ENCODE results near the gene KCNQ1. TPM values are rescaled to one million over a fixed set of nuclear protein-coding genes. Genes with fewer than 3 reads are reported as not detected.

Gene KCNQ1
- total RNA-seq, 1 experiment from 2014 or later = 1.0 TPM

GRCh38 chr11:2815762-2816496, 371.1 kb downstream of the KCNQ1 start:
- Histone ChIP-seq H3K36me3 (ENCODE audit: control insufficient read depth, insufficient read depth, low read length) (no peaks in the 10 kb centered on the region), H3K4me1 (no peaks in the 10 kb centered on the region), H3K4me3 (ENCODE audit: low read depth, low read length) (no peak overlapping the region), H3K27me3 (replicated peaks; ENCODE audit: control insufficient read depth, insufficient read depth, low read length) (no peaks in the 10 kb centered on the region; the same call in 1 of the 2 replicates), H3K9me3 (peaks cover 23% of the 10 kb centered on the region; the same call in 1 of the 2 replicates)
- H3K27ac Mint-ChIP-seq (ENCODE audit: unreplicated experiment) = no peak overlapping the region
- no TSS peak for BruUV-seq (replicated peaks)
- H3K4me1 Mint-ChIP-seq (ENCODE audit: low read depth, unreplicated experiment) = no peaks in the 10 kb centered on the region
- H3K9me3 Mint-ChIP-seq (ENCODE audit: unreplicated experiment) = peaks cover 43% of the 10 kb centered on the region
- H3K27me3 Mint-ChIP-seq (ENCODE audit: insufficient read depth, unreplicated experiment) = peaks cover 9% of the 10 kb centered on the region
- no peak for TF ChIP-seq CTCF (IDR thresholded peaks at IDR 0.05; ENCODE audit: insufficient read depth in 1 of 2, low read depth in 1 of 2, low read length in 1 of 2, severe bottlenecking in 1 of 2, unreplicated experiment in 1 of 2)
- H3K36me3 Mint-ChIP-seq (ENCODE audit: insufficient read depth, unreplicated experiment) = peaks cover 6% of the 10 kb centered on the region
- POLR2A ChIA-PET = no interaction called here
- no peak overlapping the region for H3K4me3 Mint-ChIP-seq (ENCODE audit: unreplicated experiment)
- intact Hi-C loops (cut with micrococcal nuclease; ENCODE audit: unreplicated experiment) = no loop called here
- CTCF ChIA-PET = interaction anchor here (0.7 kb wide), 1 partner anchor 398 kb away, joined by 3 read pairs; no protein-coding TSS in a partner anchor
- DNase-seq = no peak

- intact Hi-C loops (cut with micrococcal nuclease; ENCODE audit: unreplicated experiment) = no loop called here
- Mint-ChIP-seq H3K9me3 (ENCODE audit: unreplicated experiment) (peaks cover 47% of the 10 kb centered on the region), H3K4me3 (ENCODE audit: unreplicated experiment) (no peak overlapping the region), H3K36me3 (ENCODE audit: insufficient read depth, unreplicated experiment) (peaks cover 6% of the 10 kb centered on the region), H3K27ac (ENCODE audit: unreplicated experiment) (no peak overlapping the region), H3K27me3 (ENCODE audit: insufficient read depth, unreplicated experiment) (peaks cover 9% of the 10 kb centered on the region), H3K4me1 (ENCODE audit: low read depth, unreplicated experiment) (no peaks in the 10 kb centered on the region)
- Histone ChIP-seq H3K9me3 (peaks cover 23% of the 10 kb centered on the region; the same call in 1 of the 2 replicates), H3K27me3 (replicated peaks; ENCODE audit: control insufficient read depth, insufficient read depth, low read length) (no peaks in the 10 kb centered on the region; the same call in 1 of the 2 replicates), H3K4me3 (ENCODE audit: low read depth, low read length) (no peak overlapping the region), H3K36me3 (ENCODE audit: control insufficient read depth, insufficient read depth, low read length) (no peaks in the 10 kb centered on the region), H3K4me1 (no peaks in the 10 kb centered on the region)
- BruUV-seq (replicated peaks) = no TSS peak
- TF ChIP-seq CTCF (IDR thresholded peaks at IDR 0.05; ENCODE audit: insufficient read depth in 1 of 2, low read depth in 1 of 2, low read length in 1 of 2, severe bottlenecking in 1 of 2, unreplicated experiment in 1 of 2) = no peak
- POLR2A ChIA-PET = no interaction called here
- no peak for DNase-seq
- CTCF ChIA-PET = interaction anchor here (0.7 kb wide), 1 partner anchor 399 kb away, joined by 3 read pairs; no protein-coding TSS in a partner anchor
Measured at GRCh38 chr11:2816523-2816922, 371.7 kb downstream of the KCNQ1 start.

- no peak overlapping the region for H3K27ac Mint-ChIP-seq (ENCODE audit: unreplicated experiment)
- intact Hi-C loops (cut with micrococcal nuclease; ENCODE audit: unreplicated experiment) = no loop called here
- POLR2A ChIA-PET = no interaction called here
- CTCF ChIA-PET = interaction anchor here (0.7 kb wide), 1 partner anchor 399 kb away, joined by 3 read pairs; no protein-coding TSS in a partner anchor
- H3K9me3 Mint-ChIP-seq (ENCODE audit: unreplicated experiment) = peaks cover 52% of the 10 kb centered on the region
- no peaks in the 10 kb centered on the region for H3K4me1 Mint-ChIP-seq (ENCODE audit: low read depth, unreplicated experiment)
- Histone ChIP-seq H3K27me3 (replicated peaks; ENCODE audit: control insufficient read depth, insufficient read depth, low read length) (no peaks in the 10 kb centered on the region; the same call in 1 of the 2 replicates), H3K4me1 (no peaks in the 10 kb centered on the region), H3K4me3 (ENCODE audit: low read depth, low read length) (no peak overlapping the region), H3K36me3 (ENCODE audit: control insufficient read depth, insufficient read depth, low read length) (no peaks in the 10 kb centered on the region), H3K9me3 (peaks cover 25% of the 10 kb centered on the region)
- H3K27me3 Mint-ChIP-seq (ENCODE audit: insufficient read depth, unreplicated experiment) = peaks cover 9% of the 10 kb centered on the region
- H3K4me3 Mint-ChIP-seq (ENCODE audit: unreplicated experiment) = no peak overlapping the region
- H3K36me3 Mint-ChIP-seq (ENCODE audit: insufficient read depth, unreplicated experiment) = peaks cover 6% of the 10 kb centered on the region
- no peak for DNase-seq
- no TSS peak for BruUV-seq (replicated peaks)
- no peak for TF ChIP-seq CTCF (IDR thresholded peaks at IDR 0.05; ENCODE audit: insufficient read depth in 1 of 2, low read depth in 1 of 2, low read length in 1 of 2, severe bottlenecking in 1 of 2, unreplicated experiment in 1 of 2)
Measured at GRCh38 chr11:2816941-2817421, 372.2 kb downstream of the KCNQ1 start.

All from Caco-2 (cell line).